Measurements from ENCODE around the gene NFYB.

DNA sequence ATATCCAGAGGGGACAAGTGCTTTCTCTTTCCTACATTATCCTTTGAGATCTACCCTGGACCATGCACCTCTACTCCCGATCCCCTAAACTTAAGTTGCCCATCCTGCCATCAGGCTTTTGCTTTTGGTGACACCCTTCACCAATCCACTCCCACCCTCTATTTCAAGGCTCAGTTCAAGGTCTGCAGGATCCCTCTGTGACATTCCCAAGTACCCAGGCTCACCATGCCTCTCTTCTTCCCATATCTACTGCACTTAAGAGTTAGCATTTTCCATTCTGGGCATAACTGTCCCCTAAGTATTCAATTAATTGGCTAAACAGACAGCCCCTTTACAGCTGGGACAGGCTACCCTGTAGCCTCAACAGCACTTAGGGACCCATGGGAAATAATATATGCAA, 3.1 kb downstream of the NFYB start:
- TF ChIP-seq CTCF (IDR thresholded peaks at IDR 0.05), result no peak
- TF ChIP-seq POLR2A (IDR thresholded peaks at IDR 0.05), result no peak
